Measurements from ENCODE around the gene HSP90AB1.

Gene HSP90AB1

DNA sequence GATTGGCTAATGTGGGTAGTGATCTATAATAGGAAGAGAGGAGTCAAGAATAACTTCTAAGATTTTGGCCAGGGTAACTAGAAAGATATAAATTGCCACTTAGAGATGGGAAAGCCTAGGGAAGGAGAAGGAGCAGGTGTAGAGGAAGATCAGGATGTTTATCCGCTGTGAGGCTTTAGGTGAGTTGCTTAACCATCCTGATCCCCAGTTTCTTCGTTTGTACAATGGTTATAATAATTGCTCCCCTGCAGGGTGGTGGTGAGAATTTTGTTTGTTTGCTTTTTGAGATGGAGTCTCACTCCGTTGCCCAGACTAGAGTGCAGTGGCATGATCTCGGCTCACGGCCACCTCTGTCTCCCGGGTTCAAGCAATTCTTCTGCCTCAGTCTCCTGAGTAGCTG lies 32.6 kb upstream of the HSP90AB1 start:
- H3K36me3 ChIP-seq (ENCODE audit: control insufficient read depth, insufficient read depth, low read length), result no peaks in the 10 kb centered on the region
- no peak for DNase-seq (ENCODE audit: low read depth, low spot score)
- H3K27ac ChIP-seq (ENCODE audit: low read length), result no peak overlapping the region
- H3K4me1 ChIP-seq (ENCODE audit: control insufficient read depth, insufficient read depth, low read length), result peaks cover 11% of the 10 kb centered on the region
- WGBS (ENCODE audit: insufficient coverage, insufficient read length), result no CpG with 5 or more reads among the region's 6 CpGs
- no peaks in the 10 kb centered on the region for H3K27me3 ChIP-seq (ENCODE audit: control insufficient read depth, insufficient read depth, low read length)
- no peak overlapping the region for H3K4me3 ChIP-seq (ENCODE audit: low read length)
- H3K9me3 ChIP-seq (ENCODE audit: control insufficient read depth, insufficient read depth, low read length), result no peaks in the 10 kb centered on the region

DNA sequence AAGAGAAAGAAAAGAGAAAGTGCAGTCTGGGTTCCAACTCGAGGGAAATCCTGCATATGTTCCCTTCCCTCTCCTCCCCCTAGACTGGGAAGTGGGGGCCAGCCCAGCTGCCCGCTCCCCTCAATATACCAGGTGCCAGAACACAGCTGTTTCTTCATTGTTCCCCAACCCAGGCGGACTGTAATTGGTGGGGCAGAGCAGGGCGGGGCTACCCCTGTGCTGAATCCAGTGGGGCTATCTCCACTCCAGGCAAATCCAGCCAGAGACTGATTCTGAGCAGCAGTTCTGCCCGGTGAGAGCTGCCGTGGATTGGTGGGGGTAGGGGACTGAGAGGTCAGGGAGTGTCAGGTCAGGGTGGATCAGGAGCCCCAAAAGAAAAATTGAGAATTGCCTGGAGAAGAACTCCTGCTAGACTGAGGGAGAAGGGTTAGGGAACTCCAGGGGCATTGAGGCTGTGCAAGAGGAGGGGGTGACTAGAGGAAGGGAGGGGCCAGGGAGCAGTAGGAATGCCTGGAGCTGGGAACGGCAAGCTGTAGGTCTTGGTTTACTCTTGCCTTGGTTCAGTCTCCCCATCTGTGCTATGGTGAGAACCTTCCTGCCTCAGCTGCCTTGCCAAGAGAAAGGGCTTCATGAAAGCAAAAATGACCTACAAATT lies 30.1 kb upstream of the HSP90AB1 start, which contains the start of gene MYMX:
Gene MYMX, plus strand, starts transcription at position 250 of the 655 bp plus-strand sequence. CDS start 546 bp downstream, outside the sequence.
- no CpG with 5 or more reads among the region's 7 CpGs for WGBS (ENCODE audit: insufficient coverage, insufficient read length)
- H3K4me3 ChIP-seq (ENCODE audit: low read length), result no peak within 1 kb of the TSS
- DNase-seq (ENCODE audit: low read depth, low spot score), result no peak

DNA sequence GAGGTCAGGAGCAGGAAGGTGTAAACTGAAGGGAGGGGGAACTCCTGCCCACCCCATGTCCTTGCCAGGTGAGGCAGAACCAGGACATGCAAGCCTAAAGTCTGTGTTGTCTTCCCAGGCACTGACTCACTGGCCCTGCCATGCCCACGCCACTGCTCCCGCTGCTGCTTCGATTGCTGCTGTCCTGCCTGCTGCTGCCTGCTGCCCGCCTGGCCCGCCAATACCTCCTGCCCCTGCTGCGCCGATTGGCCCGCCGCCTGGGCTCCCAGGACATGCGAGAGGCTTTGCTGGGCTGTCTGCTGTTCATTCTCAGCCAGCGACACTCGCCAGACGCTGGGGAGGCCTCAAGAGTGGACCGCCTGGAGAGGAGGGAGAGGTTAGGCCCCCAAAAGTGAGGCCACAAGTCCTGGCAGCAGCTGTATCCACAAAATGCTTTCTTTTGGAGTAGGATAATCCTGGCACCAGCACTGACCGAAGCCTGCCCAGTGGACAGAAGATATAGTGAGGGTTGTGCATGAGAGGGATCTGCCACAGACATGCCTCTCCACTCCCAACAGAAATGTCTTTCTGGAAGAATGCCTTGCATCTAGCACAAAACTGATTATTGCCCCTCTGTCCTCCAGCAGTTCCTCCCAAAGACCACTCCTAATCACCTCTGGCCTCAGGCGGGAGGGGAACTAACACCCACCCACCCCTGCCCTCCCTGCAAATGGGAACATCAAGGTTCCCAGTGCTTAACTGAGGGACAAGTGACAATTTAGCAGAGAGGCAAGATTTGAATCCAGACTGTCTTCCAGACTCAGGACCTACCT lies 29.4 kb upstream of the HSP90AB1 start:
- Histone ChIP-seq H3K27ac (ENCODE audit: low read length) (no peak overlapping the region), H3K36me3 (ENCODE audit: control insufficient read depth, insufficient read depth, low read length) (no peaks in the 10 kb centered on the region), H3K4me3 (ENCODE audit: low read length) (no peak overlapping the region), H3K4me1 (ENCODE audit: control insufficient read depth, insufficient read depth, low read length) (peaks cover 18% of the 10 kb centered on the region), H3K27me3 (ENCODE audit: control insufficient read depth, insufficient read depth, low read length) (no peaks in the 10 kb centered on the region), H3K9me3 (ENCODE audit: control insufficient read depth, insufficient read depth, low read length) (no peaks in the 10 kb centered on the region)
- no peak for DNase-seq (ENCODE audit: low read depth, low spot score)
- no CpG with 5 or more reads among the region's 16 CpGs for WGBS (ENCODE audit: insufficient coverage, insufficient read length)

More for the DNA sequence above, 30.1 kb upstream of the HSP90AB1 start, which contains the start of gene MYMX:
- Histone ChIP-seq H3K36me3 (ENCODE audit: control insufficient read depth, insufficient read depth, low read length) (no peaks in the 10 kb centered on the region), H3K9me3 (ENCODE audit: control insufficient read depth, insufficient read depth, low read length) (no peaks in the 10 kb centered on the region), H3K27me3 (ENCODE audit: control insufficient read depth, insufficient read depth, low read length) (no peaks in the 10 kb centered on the region), H3K27ac (ENCODE audit: low read length) (no peak within 1 kb of the TSS), H3K4me1 (ENCODE audit: control insufficient read depth, insufficient read depth, low read length) (peaks cover 14% of the 10 kb centered on the region)

DNA sequence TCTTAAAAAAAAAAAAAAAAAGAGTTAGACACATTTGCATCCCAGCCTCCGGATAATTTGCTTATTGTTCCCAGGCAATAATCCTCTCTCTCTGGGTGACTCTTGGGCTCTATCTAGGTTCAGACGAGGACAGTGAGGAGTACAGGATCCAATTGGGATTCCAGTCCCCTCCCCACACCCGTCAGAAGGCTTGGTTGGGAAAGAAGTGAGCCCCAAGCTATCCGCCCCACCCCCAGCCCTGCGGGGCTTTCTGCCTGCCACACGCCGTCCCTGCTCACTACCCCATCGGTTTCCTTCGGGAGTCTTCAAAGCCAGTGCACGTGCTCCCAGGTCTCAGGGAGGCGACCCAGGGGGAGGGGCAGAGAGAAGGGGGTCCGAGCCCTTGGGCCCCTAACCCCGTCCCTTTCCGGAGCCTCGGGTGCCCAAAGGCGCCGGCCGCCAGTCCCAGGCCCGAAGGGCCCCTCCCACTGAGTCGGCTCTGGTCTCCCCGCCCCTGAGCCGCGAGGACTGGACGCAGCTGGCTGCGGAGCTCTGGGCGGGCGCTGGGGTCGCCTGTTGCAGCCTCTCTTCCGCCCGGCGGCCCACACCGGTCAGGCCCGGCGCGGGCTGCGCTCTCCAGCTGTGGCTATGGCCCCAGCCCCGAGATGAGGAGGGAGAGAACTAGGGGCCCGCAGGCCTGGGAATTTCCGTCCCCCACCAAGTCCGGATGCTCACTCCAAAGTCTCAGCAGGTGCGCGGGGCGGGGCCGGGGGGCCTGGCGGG lies 27.7 kb upstream of the HSP90AB1 start:
- H3K9me3 ChIP-seq (ENCODE audit: control insufficient read depth, insufficient read depth, low read length), result no peaks in the 10 kb centered on the region
- H3K4me3 ChIP-seq (ENCODE audit: low read length), result peak overlapping the region; percentile 44; the same call in 1 of the 2 replicates
- H3K36me3 ChIP-seq (ENCODE audit: control insufficient read depth, insufficient read depth, low read length), result no peaks in the 10 kb centered on the region
- peaks cover 20% of the 10 kb centered on the region for H3K4me1 ChIP-seq (ENCODE audit: control insufficient read depth, insufficient read depth, low read length)
- no peak for DNase-seq (ENCODE audit: low read depth, low spot score)
- H3K27me3 ChIP-seq (ENCODE audit: control insufficient read depth, insufficient read depth, low read length), result no peaks in the 10 kb centered on the region
- WGBS (ENCODE audit: insufficient coverage, insufficient read length), result no CpG with 5 or more reads among the region's 45 CpGs
- peak overlapping the region; percentile 38 for H3K27ac ChIP-seq (ENCODE audit: low read length)

DNA sequence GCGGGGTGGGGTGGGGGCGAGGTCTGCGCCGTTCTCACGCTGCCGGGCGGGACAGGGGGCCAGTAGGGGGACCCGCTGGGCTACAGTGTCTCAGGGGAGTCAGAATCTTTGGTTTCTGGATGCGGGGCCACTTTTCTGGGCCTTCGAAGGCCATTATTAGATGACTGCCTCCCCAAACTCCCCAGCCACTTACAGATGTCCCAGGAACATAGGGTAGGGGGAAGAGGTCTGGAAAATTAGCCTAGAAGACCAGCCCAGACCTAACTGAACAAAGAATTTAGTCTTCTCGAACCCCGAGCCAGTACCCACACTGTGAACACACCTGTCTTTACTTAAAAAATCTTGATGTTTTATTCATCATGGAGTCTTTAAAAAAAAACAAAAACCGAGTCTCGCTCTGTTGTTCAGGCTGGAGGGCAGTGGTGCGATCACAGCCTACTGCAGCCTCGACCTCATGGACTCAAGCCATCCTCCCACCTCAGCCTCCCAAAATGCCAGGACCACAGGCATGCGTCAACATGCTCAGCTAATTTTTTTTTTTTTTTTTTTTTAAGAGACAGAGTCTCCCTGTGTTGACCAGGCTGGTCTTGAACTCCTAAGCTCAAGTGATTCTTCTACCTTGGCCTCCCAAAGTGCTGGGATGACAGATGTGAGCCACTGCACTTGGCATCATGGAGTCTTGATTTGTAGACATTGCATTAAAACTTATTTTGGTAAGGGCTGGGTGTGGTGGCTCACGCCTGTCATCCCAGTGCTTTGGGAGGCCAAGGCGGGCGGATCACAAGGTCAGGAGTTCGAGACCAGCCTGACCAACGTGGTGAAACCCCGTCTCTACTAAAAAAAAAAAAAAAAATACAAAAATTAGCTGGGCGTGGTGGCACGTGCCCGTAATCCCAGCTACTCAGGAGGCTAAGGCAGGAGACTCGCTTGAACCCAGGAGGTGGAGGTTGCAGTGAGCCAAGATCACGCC lies 26.8 kb upstream of the HSP90AB1 start:
- Histone ChIP-seq H3K36me3 (ENCODE audit: control insufficient read depth, insufficient read depth, low read length) (no peaks in the 10 kb centered on the region), H3K4me1 (ENCODE audit: control insufficient read depth, insufficient read depth, low read length) (peaks cover 22% of the 10 kb centered on the region), H3K27me3 (ENCODE audit: control insufficient read depth, insufficient read depth, low read length) (no peaks in the 10 kb centered on the region), H3K9me3 (ENCODE audit: control insufficient read depth, insufficient read depth, low read length) (no peaks in the 10 kb centered on the region), H3K4me3 (ENCODE audit: low read length) (no peak overlapping the region; the same call in 1 of the 2 replicates), H3K27ac (ENCODE audit: low read length) (no peak overlapping the region)
- DNase-seq (ENCODE audit: low read depth, low spot score), result no peak
- WGBS (ENCODE audit: insufficient coverage, insufficient read length), result no CpG with 5 or more reads among the region's 28 CpGs

DNA sequence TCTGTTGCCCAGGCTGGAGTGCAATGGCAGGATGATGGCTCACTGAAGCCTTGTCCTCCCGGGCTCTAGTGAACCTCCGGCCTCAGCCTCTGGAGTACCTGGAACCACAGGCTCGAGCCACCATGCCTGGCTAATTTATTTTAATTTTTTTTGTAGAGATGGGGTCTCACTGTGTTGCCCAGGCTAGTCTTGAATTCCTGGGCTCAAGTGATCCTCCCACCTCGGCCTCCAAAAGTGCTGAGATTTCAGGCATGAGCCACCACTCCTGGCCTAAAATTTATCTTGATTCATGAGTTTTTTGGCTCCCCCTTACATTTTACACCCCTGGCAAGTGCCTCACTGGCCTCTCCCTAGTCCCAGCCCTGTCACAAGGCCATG lies 26.0 kb upstream of the HSP90AB1 start:
- no peak for DNase-seq (ENCODE audit: low read depth, low spot score)
- no peak overlapping the region for H3K27ac ChIP-seq (ENCODE audit: low read length)
- peaks cover 22% of the 10 kb centered on the region for H3K4me1 ChIP-seq (ENCODE audit: control insufficient read depth, insufficient read depth, low read length)
- H3K27me3 ChIP-seq (ENCODE audit: control insufficient read depth, insufficient read depth, low read length), result no peaks in the 10 kb centered on the region
- no peaks in the 10 kb centered on the region for H3K9me3 ChIP-seq (ENCODE audit: control insufficient read depth, insufficient read depth, low read length)
- WGBS (ENCODE audit: insufficient coverage, insufficient read length), result no CpG with 5 or more reads among the region's 4 CpGs
- H3K36me3 ChIP-seq (ENCODE audit: control insufficient read depth, insufficient read depth, low read length), result no peaks in the 10 kb centered on the region
- no peak overlapping the region for H3K4me3 ChIP-seq (ENCODE audit: low read length)

DNA sequence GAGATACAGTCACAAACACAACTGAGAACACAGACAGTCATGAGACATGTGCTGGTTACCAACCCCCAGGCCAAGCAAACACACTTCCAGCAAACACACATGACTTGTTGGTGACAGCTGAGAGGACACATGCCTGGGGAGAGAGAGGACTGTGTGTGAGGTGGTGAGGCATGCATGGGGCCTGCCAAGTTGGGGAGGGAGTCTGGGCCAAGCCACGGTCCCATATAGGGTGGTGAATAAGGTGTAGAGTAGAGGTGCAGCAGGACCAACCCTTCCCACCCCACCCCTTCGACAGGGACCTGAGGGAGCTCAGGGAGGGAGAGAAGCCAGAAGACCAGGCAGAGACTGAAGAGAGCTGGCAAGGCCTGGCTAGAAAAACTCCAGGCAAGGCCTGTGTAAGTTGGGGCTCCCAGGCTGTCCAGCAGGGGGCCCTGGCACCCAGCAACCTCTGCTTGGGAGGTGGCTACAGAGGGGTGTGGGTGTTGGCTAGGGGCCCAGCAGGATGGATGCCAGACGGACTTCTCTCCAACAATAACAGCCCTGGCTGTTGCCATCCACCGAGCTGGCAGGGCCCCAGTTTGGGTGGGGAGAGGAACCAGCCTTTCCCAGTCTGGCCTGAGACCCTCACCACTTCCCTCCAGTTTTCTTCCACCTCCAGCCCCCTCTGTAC lies 25.5 kb upstream of the HSP90AB1 start:
- Histone ChIP-seq H3K4me1 (ENCODE audit: control insufficient read depth, insufficient read depth, low read length) (peaks cover 26% of the 10 kb centered on the region), H3K9me3 (ENCODE audit: control insufficient read depth, insufficient read depth, low read length) (no peaks in the 10 kb centered on the region), H3K4me3 (ENCODE audit: low read length) (no peak overlapping the region), H3K27ac (ENCODE audit: low read length) (no peak overlapping the region), H3K27me3 (ENCODE audit: control insufficient read depth, insufficient read depth, low read length) (no peaks in the 10 kb centered on the region), H3K36me3 (ENCODE audit: control insufficient read depth, insufficient read depth, low read length) (no peaks in the 10 kb centered on the region)
- no peak for DNase-seq (ENCODE audit: low read depth, low spot score)
- no CpG with 5 or more reads among the region's 4 CpGs for WGBS (ENCODE audit: insufficient coverage, insufficient read length)

DNA sequence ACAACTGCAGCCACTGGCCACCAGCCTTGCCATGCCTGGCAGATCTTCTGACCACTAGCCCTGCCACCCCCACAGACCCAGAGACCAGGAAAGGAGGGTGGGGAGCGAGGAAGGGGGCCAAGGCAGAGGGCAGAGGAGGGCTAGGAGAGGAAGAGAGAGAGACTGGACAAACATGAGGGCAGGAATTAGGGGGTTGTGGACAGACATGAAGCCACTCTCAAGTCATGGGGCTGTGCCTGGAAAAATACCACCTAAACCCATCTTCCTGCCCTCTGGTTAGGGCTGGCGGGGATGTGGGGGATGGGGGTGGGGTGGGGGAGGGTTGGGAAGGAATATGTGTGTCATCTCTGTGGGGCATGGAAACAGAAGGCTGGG lies 25.0 kb upstream of the HSP90AB1 start:
- H3K4me1 ChIP-seq (ENCODE audit: control insufficient read depth, insufficient read depth, low read length), result peaks cover 26% of the 10 kb centered on the region
- no peak for DNase-seq (ENCODE audit: low read depth, low spot score)
- no peaks in the 10 kb centered on the region for H3K36me3 ChIP-seq (ENCODE audit: control insufficient read depth, insufficient read depth, low read length)
- H3K4me3 ChIP-seq (ENCODE audit: low read length), result no peak overlapping the region
- no peaks in the 10 kb centered on the region for H3K27me3 ChIP-seq (ENCODE audit: control insufficient read depth, insufficient read depth, low read length)
- H3K27ac ChIP-seq (ENCODE audit: low read length), result no peak overlapping the region
- no peaks in the 10 kb centered on the region for H3K9me3 ChIP-seq (ENCODE audit: control insufficient read depth, insufficient read depth, low read length)
- no CpG with 5 or more reads among the region's 2 CpGs for WGBS (ENCODE audit: insufficient coverage, insufficient read length)

DNA sequence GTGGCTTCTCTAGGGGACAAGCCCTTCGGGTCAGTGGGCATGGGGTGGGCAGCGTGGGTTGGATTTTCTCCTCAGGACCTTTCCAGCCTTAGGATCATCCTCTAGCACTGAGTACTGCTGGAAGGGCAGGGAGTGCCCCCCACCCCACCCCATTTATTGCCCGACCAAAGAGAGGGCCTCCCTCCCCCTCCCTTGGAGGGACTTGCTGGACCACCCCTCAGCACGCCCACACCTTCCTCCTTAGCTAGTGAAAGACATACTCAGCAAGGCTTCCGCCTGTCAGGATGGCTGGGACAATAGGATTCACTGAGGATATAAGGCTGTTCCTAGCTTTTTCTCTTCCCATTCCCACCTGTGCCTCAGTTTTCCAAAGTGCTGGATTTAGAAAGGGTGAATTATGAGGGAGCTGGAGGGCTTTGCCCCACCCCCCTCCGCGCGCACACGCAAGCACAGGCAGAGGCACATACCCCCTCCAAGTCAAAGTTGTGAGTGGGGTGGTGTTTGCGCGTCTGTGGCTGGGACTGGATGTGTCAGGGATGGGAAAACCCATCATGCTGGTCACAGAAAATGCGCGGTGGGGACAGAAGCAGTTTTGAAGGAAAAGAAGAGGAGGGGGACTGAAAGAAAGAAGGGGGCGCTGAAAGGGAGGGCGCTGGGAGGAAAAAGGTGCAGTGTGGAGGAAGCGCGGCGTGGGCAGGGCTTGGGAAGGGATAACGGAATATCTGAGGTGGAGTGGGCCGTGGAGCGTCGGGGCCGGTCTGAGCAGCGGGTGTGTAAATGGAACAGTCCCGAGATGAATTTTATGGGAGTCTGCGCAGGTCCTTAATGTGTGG lies 24.2 kb upstream of the HSP90AB1 start:
- WGBS (ENCODE audit: insufficient coverage, insufficient read length), result no CpG with 5 or more reads among the region's 26 CpGs
- H3K27ac ChIP-seq (ENCODE audit: low read length), result no peak overlapping the region
- DNase-seq (ENCODE audit: low read depth, low spot score), result no peak

More for the DNA sequence above, 24.2 kb upstream of the HSP90AB1 start:
- Histone ChIP-seq H3K9me3 (ENCODE audit: control insufficient read depth, insufficient read depth, low read length) (no peaks in the 10 kb centered on the region), H3K36me3 (ENCODE audit: control insufficient read depth, insufficient read depth, low read length) (peaks cover 3% of the 10 kb centered on the region; the same call in 1 of the 2 replicates), H3K27me3 (ENCODE audit: control insufficient read depth, insufficient read depth, low read length) (no peaks in the 10 kb centered on the region), H3K4me1 (ENCODE audit: control insufficient read depth, insufficient read depth, low read length) (peaks cover 21% of the 10 kb centered on the region), H3K4me3 (ENCODE audit: low read length) (peak overlapping the region; percentile 78; the same call in 1 of the 2 replicates)
